Measurements from ENCODE around the gene LCAT. TPM values are rescaled to one million over a fixed set of nuclear protein-coding genes. Genes with fewer than 3 reads are reported as not detected.

LCAT gene
- total RNA-seq, 5 donors from 2014 or later (not counting 1 experiment from before 2014, with no cell fraction given) = 9.8 to 20.7 (median 18.7) TPM

DNA sequence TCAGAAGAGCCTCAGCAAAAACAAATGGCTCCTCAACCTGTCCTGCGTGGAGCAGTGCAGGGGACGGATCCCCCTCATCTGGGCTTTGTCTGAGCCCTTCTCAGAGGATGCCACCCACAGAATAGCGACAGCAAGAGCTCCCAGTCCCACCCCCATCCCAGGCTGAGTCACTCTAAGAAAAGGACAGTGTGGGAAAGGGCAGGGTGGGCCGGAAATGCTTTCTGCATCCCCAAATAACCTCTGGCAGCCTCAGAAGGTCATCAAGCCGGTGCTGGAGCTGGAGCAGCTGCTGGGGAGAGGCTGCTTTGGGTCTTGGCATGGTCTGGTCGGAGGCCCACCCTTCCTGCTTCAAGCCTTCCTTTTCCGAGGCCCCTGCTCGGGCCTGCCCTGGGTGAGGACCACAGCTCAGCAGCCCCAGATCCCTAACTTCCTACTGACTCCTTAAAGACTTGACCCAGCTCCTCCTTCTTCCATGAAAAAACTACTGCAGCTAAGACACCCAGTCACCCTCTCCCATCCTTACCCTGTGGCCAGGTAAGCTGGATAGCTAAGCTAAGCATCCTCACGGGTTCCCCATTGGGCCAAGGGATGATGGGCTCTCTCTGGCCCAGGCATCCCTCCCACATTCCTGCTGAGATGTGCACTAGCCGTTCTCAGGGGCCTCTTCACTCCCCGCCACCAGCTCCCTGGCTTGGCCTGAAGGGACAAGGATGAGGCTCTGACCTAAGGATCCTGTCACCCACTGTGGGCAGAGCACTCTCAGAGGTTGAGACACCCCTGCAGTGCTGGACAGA lies 15.8 kb upstream of the LCAT start:
- Mint-ChIP-seq H3K36me3 (peaks cover 18% of the 10 kb centered on the region), H3K4me3 (no peak overlapping the region), H3K9me3 (no peaks in the 10 kb centered on the region), H3K27ac (no peak overlapping the region), H3K27me3 (no peaks in the 10 kb centered on the region), H3K4me1 (peaks cover 0 to 3% (median 0%) of the 10 kb centered on the region in 3 donors)
- H3K4me1 ChIP-seq (ENCODE audit: control insufficient read depth in 1 of 2, extremely low read depth in 1 of 2, insufficient read depth in 2 of 2, low read length in 2 of 2) = no peaks in the 10 kb centered on the region
- H3K27me3 ChIP-seq (replicated peaks in 1 of 2; ENCODE audit: control insufficient read depth in 2 of 2, extremely low read depth in 1 of 2, insufficient read depth in 2 of 2, low read length in 1 of 2) = no peaks in the 10 kb centered on the region
- DNase-seq (no peak), ATAC-seq (replicated peaks in 1 of 4) (no peak)
- H3K9me3 ChIP-seq = no peaks in the 10 kb centered on the region
- H3K4me3 ChIP-seq (ENCODE audit: control insufficient read depth in 1 of 2, extremely low read depth in 1 of 2, low read length in 1 of 2) = no peak overlapping the region
- WGBS (ENCODE audit: insufficient coverage) = 98% methylated on average over 6 of the region's 11 CpGs
- H3K27ac ChIP-seq (ENCODE audit: low read length) = no peak overlapping the region
- ChIA-PET CTCF (no interaction called here), POLR2A (no interaction called here)
- H3K36me3 ChIP-seq (ENCODE audit: control insufficient read depth in 2 of 2, extremely low read depth in 1 of 2, insufficient read depth in 1 of 2, low read length in 1 of 2) = peaks cover 13 to 39% of the 10 kb centered on the region in 2 donors

DNA sequence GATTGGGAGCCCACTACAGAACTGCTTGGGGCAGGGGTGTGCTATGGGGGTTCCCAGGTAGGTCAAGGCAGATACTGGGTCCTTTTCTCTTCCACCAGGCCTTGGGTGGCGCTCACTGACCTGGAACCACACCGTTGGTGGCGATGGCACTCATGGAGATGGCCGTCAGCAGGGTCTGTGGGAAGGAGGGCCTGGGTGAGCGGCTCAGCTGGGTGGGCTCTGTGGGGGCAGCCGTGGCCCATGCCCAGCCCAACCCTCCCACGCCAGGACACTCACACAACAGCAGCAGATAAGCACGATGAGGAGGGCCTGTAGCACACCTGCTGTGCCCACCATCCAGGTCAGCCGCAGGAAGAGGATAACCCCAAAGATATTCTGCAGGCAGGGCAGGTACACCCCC lies 13.7 kb upstream of the LCAT start:
- ATAC-seq (replicated peaks in 1 of 4) (no peak), DNase-seq (no peak)
- H3K27me3 ChIP-seq (replicated peaks in 1 of 2; ENCODE audit: control insufficient read depth in 2 of 2, extremely low read depth in 1 of 2, insufficient read depth in 2 of 2, low read length in 1 of 2) = no peaks in the 10 kb centered on the region
- H3K4me3 ChIP-seq (ENCODE audit: control insufficient read depth in 1 of 2, extremely low read depth in 1 of 2, low read length in 1 of 2) = no peak overlapping the region
- no peaks in the 10 kb centered on the region for H3K4me1 ChIP-seq (ENCODE audit: control insufficient read depth in 1 of 2, extremely low read depth in 1 of 2, insufficient read depth in 2 of 2, low read length in 2 of 2)
- whole genome bisulfite sequencing (ENCODE audit: insufficient coverage) = 100% methylated on average over 3 of the region's 9 CpGs
- Mint-ChIP-seq H3K4me1 (no peaks in the 10 kb centered on the region), H3K9me3 (no peaks in the 10 kb centered on the region), H3K27me3 (no peaks in the 10 kb centered on the region), H3K36me3 (peaks cover 20% of the 10 kb centered on the region), H3K4me3 (no peak overlapping the region), H3K27ac (no peak overlapping the region)
- H3K36me3 ChIP-seq (ENCODE audit: control insufficient read depth in 2 of 2, extremely low read depth in 1 of 2, insufficient read depth in 1 of 2, low read length in 1 of 2) = peaks cover 17 to 36% of the 10 kb centered on the region in 2 donors
- H3K9me3 ChIP-seq = no peaks in the 10 kb centered on the region
- ChIA-PET CTCF (interaction anchor here in 1 of 2 donors (0.7 kb wide), 1 partner anchor 17 kb away, joined by 3 read pairs; no protein-coding TSS in a partner anchor), POLR2A (no interaction called here)
- no peak overlapping the region for H3K27ac ChIP-seq (ENCODE audit: low read length)

GRCh38 chr16:67954421-67955196 lies 10.7 kb upstream of the LCAT start:
- Mint-ChIP-seq H3K27ac (no peak overlapping the region), H3K4me3 (no peak overlapping the region), H3K27me3 (no peaks in the 10 kb centered on the region), H3K36me3 (peaks cover 16% of the 10 kb centered on the region), H3K9me3 (no peaks in the 10 kb centered on the region), H3K4me1 (no peaks in the 10 kb centered on the region)
- ATAC-seq (replicated peaks in 1 of 4) (no peak), DNase-seq (no peak)
- Histone ChIP-seq H3K27ac (ENCODE audit: low read length) (no peak overlapping the region), H3K4me3 (ENCODE audit: control insufficient read depth in 1 of 2, extremely low read depth in 1 of 2, low read length in 1 of 2) (no peak overlapping the region), H3K9me3 (no peaks in the 10 kb centered on the region), H3K27me3 (replicated peaks in 1 of 2; ENCODE audit: control insufficient read depth in 2 of 2, extremely low read depth in 1 of 2, insufficient read depth in 2 of 2, low read length in 1 of 2) (no peaks in the 10 kb centered on the region), H3K36me3 (ENCODE audit: control insufficient read depth in 2 of 2, extremely low read depth in 1 of 2, insufficient read depth in 1 of 2, low read length in 1 of 2) (peaks cover 21 to 32% of the 10 kb centered on the region in 2 donors), H3K4me1 (ENCODE audit: control insufficient read depth in 1 of 2, extremely low read depth in 1 of 2, insufficient read depth in 2 of 2, low read length in 2 of 2) (no peaks in the 10 kb centered on the region)
- ChIA-PET CTCF (interaction anchor here in 1 of 2 donors (0.6 kb wide), 1 partner anchor 833 kb away, joined by 5 read pairs; no protein-coding TSS in a partner anchor), POLR2A (interaction anchor here in 1 of 2 donors (0.7 kb wide), 1 partner anchor 167 kb away, joined by 3 read pairs; no protein-coding TSS in a partner anchor)
- WGBS (ENCODE audit: insufficient coverage) = 100% methylated on average over 8 of the region's 10 CpGs

- H3K9me3 ChIP-seq = no peaks in the 10 kb centered on the region
- no peaks in the 10 kb centered on the region for H3K4me1 ChIP-seq (ENCODE audit: control insufficient read depth in 1 of 2, extremely low read depth in 1 of 2, insufficient read depth in 2 of 2, low read length in 2 of 2)
- ATAC-seq (replicated peaks in 1 of 4) = no peak
- H3K27ac ChIP-seq (ENCODE audit: low read length) = no peak overlapping the region
- WGBS (ENCODE audit: insufficient coverage) = no CpG with 5 or more reads among the region's 8 CpGs
- no peak overlapping the region for H3K4me3 ChIP-seq (ENCODE audit: control insufficient read depth in 1 of 2, extremely low read depth in 1 of 2, low read length in 1 of 2)
- Mint-ChIP-seq H3K27ac (no peak overlapping the region), H3K4me3 (no peak overlapping the region), H3K9me3 (no peaks in the 10 kb centered on the region), H3K27me3 (no peaks in the 10 kb centered on the region), H3K4me1 (no peaks in the 10 kb centered on the region), H3K36me3 (peaks cover 16% of the 10 kb centered on the region)
- CTCF ChIA-PET = interaction anchor here in 1 of 2 donors (0.5 kb wide), 1 partner anchor 29 kb away, joined by 3 read pairs; no protein-coding TSS in a partner anchor
- H3K27me3 ChIP-seq (replicated peaks in 1 of 2; ENCODE audit: control insufficient read depth in 2 of 2, extremely low read depth in 1 of 2, insufficient read depth in 2 of 2, low read length in 1 of 2) = no peaks in the 10 kb centered on the region
- no peak for DNase-seq
- H3K36me3 ChIP-seq (ENCODE audit: control insufficient read depth in 2 of 2, extremely low read depth in 1 of 2, insufficient read depth in 1 of 2, low read length in 1 of 2) = peaks cover 18 to 25% of the 10 kb centered on the region in 2 donors
- POLR2A ChIA-PET = interaction anchor here in 1 of 2 donors (0.7 kb wide), 1 partner anchor 166 kb away, joined by 3 read pairs; no protein-coding TSS in a partner anchor
These were observed 9.9 kb upstream of the LCAT start for GRCh38 chr16:67953641-67954375.

- Histone ChIP-seq H3K36me3 (ENCODE audit: control insufficient read depth in 2 of 2, extremely low read depth in 1 of 2, insufficient read depth in 1 of 2, low read length in 1 of 2) (peaks cover 18 to 32% of the 10 kb centered on the region in 2 donors), H3K4me1 (ENCODE audit: control insufficient read depth in 1 of 2, extremely low read depth in 1 of 2, insufficient read depth in 2 of 2, low read length in 2 of 2) (peaks cover 0 to 2% of the 10 kb centered on the region in 2 experiments), H3K4me3 (ENCODE audit: control insufficient read depth in 1 of 2, extremely low read depth in 1 of 2, low read length in 1 of 2) (no peak overlapping the region), H3K9me3 (no peaks in the 10 kb centered on the region), H3K27me3 (replicated peaks in 1 of 2; ENCODE audit: control insufficient read depth in 2 of 2, extremely low read depth in 1 of 2, insufficient read depth in 2 of 2, low read length in 1 of 2) (no peaks in the 10 kb centered on the region), H3K27ac (ENCODE audit: low read length) (no peak overlapping the region)
- ChIA-PET POLR2A (no interaction called here), CTCF (no interaction called here)
- DNase-seq = no peak
- Mint-ChIP-seq H3K27me3 (no peaks in the 10 kb centered on the region), H3K9me3 (no peaks in the 10 kb centered on the region), H3K4me3 (no peak overlapping the region), H3K36me3 (peaks cover 16% of the 10 kb centered on the region), H3K4me1 (peaks cover 0 to 5% (median 0%) of the 10 kb centered on the region in 3 donors), H3K27ac (no peak overlapping the region)
- WGBS (ENCODE audit: insufficient coverage) = 97% methylated on average over 12 of the region's 12 CpGs
- ATAC-seq (replicated peaks in 1 of 4) = no peak
These were observed 7.6 kb upstream of the LCAT start for GRCh38 chr16:67951485-67951884.

GRCh38 chr16:67950335-67950843 lies 6.5 kb upstream of the LCAT start:
- Mint-ChIP-seq H3K4me1 (peaks cover 0 to 5% (median 0%) of the 10 kb centered on the region in 3 donors), H3K27me3 (no peaks in the 10 kb centered on the region), H3K4me3 (no peak overlapping the region), H3K27ac (no peak overlapping the region), H3K36me3 (peaks cover 21% of the 10 kb centered on the region), H3K9me3 (no peaks in the 10 kb centered on the region)
- H3K4me1 ChIP-seq (ENCODE audit: control insufficient read depth in 1 of 2, extremely low read depth in 1 of 2, insufficient read depth in 2 of 2, low read length in 2 of 2) = peaks cover 0 to 2% of the 10 kb centered on the region in 2 experiments
- ATAC-seq (replicated peaks in 1 of 4) (no peak), DNase-seq (no peak)
- no peak overlapping the region for H3K27ac ChIP-seq (ENCODE audit: low read length)
- H3K27me3 ChIP-seq (replicated peaks in 1 of 2; ENCODE audit: control insufficient read depth in 2 of 2, extremely low read depth in 1 of 2, insufficient read depth in 2 of 2, low read length in 1 of 2) = no peaks in the 10 kb centered on the region
- H3K36me3 ChIP-seq (ENCODE audit: control insufficient read depth in 2 of 2, extremely low read depth in 1 of 2, insufficient read depth in 1 of 2, low read length in 1 of 2) = peaks cover 24 to 43% of the 10 kb centered on the region in 2 donors
- no peak overlapping the region for H3K4me3 ChIP-seq (ENCODE audit: control insufficient read depth in 1 of 2, extremely low read depth in 1 of 2, low read length in 1 of 2)
- ChIA-PET POLR2A (interaction anchor here in 1 of 2 donors (0.6 kb wide), 1 partner anchor 358 kb away, joined by 3 read pairs; no protein-coding TSS in a partner anchor), CTCF (no interaction called here)
- WGBS (ENCODE audit: insufficient coverage) = 91% methylated on average over 9 of the region's 16 CpGs
- no peaks in the 10 kb centered on the region for H3K9me3 ChIP-seq
